ENCODE data around the gene B4GALT2. TPM values are rescaled to one million over a fixed set of nuclear protein-coding genes. Genes with fewer than 3 reads are reported as not detected.

B4GALT2 gene
- total and polyA plus RNA-seq, 12 donors = 18.2 to 47.9 (median 28.0) TPM

GRCh38 chr1:43936431-43937151 is 42.4 kb upstream of the B4GALT2 start:
- peak in 3 of 7 donors; percentile 39 to 57 (median 43) for DNase-seq
- no peak overlapping the region for H3K27ac ChIP-seq

GRCh38 chr1:43937179-43937865 is 41.7 kb upstream of the B4GALT2 start:
- 88 to 93% (median 90%) methylated on average over 6 to 8 of the region's 8 CpGs for WGBS, 4 donors
- H3K4me1 ChIP-seq (replicated peaks in 1 of 2) = peaks cover 8 to 15% of the 10 kb centered on the region in 2 donors
- DNase-seq = no peak
- no peaks in the 10 kb centered on the region for H3K9me3 ChIP-seq (replicated peaks in 1 of 3)
- H3K27me3 ChIP-seq = no peaks in the 10 kb centered on the region
- TF ChIP-seq POLR2A (IDR thresholded peaks at IDR 0.05) = no peak
- TF ChIP-seq, protein P1, sequence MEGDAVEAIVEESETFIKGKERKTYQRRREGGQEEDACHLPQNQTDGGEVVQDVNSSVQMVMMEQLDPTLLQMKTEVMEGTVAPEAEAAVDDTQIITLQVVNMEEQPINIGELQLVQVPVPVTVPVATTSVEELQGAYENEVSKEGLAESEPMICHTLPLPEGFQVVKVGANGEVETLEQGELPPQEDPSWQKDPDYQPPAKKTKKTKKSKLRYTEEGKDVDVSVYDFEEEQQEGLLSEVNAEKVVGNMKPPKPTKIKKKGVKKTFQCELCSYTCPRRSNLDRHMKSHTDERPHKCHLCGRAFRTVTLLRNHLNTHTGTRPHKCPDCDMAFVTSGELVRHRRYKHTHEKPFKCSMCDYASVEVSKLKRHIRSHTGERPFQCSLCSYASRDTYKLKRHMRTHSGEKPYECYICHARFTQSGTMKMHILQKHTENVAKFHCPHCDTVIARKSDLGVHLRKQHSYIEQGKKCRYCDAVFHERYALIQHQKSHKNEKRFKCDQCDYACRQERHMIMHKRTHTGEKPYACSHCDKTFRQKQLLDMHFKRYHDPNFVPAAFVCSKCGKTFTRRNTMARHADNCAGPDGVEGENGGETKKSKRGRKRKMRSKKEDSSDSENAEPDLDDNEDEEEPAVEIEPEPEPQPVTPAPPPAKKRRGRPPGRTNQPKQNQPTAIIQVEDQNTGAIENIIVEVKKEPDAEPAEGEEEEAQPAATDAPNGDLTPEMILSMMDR (IDR thresholded peaks at IDR 0.05) = no peak
- H3K36me3 ChIP-seq (replicated peaks in 1 of 2) = no peaks in the 10 kb centered on the region
- H3K4me3 ChIP-seq = no peak overlapping the region
- H3K27ac ChIP-seq = no peak overlapping the region
- intact Hi-C loops (cut with DNase I) = loop anchor here in 1 of 2 donors (10.0 kb wide), 1 partner anchor 403 kb away; the partner anchor contains the start of gene PTPRF

More at GRCh38 chr1:43936431-43937151, 42.4 kb upstream of the B4GALT2 start:
- intact Hi-C loops (cut with DNase I) = loop anchor here in 1 of 2 donors (10.0 kb wide), 1 partner anchor 402 kb away; the partner anchor contains the start of gene PTPRF
- H3K4me1 ChIP-seq (replicated peaks in 1 of 2) = peaks cover 8 to 15% of the 10 kb centered on the region in 2 donors
- 11 to 90% (median 35%) methylated on average over 2 to 56 of the region's 56 CpGs for WGBS, 4 donors
- peak overlapping the region in 1 of 4 donors; percentile 47 for H3K4me3 ChIP-seq
- H3K36me3 ChIP-seq (replicated peaks in 1 of 2) = no peaks in the 10 kb centered on the region
- no peaks in the 10 kb centered on the region for H3K9me3 ChIP-seq (replicated peaks in 1 of 3)
- no peak for TF ChIP-seq POLR2A (IDR thresholded peaks at IDR 0.05)
- TF ChIP-seq, protein P1 (IDR thresholded peaks at IDR 0.05) = peak in 2 of 6 experiments; percentile 5 to 10
- no peaks in the 10 kb centered on the region for H3K27me3 ChIP-seq

- intact Hi-C loops (cut with DNase I) = loop anchor here in 1 of 2 donors (10.0 kb wide), 1 partner anchor 404 kb away; the partner anchor contains the start of gene PTPRF
- no peak overlapping the region for H3K27ac ChIP-seq
- H3K9me3 ChIP-seq (replicated peaks in 1 of 3) = no peaks in the 10 kb centered on the region
- 81 to 88% (median 85%) methylated on average over 10 of the region's 10 CpGs for WGBS, 4 donors
- H3K4me3 ChIP-seq = no peak overlapping the region
- DNase-seq = no peak
- H3K27me3 ChIP-seq = no peaks in the 10 kb centered on the region
- H3K4me1 ChIP-seq (replicated peaks in 1 of 2) = peaks cover 4 to 11% of the 10 kb centered on the region in 2 donors
- TF ChIP-seq, protein P1 (IDR thresholded peaks at IDR 0.05) = no peak
- no peak for TF ChIP-seq POLR2A (IDR thresholded peaks at IDR 0.05)
- H3K36me3 ChIP-seq (replicated peaks in 1 of 2) = no peaks in the 10 kb centered on the region
Measured at GRCh38 chr1:43938383-43938782, 40.6 kb upstream of the B4GALT2 start.

- intact Hi-C loops (cut with DNase I) = loop anchor here in 1 of 2 donors (10.0 kb wide), 1 partner anchor 404 kb away; the partner anchor contains the start of gene PTPRF
- DNase-seq = no peak
- WGBS, 4 donors = 72 to 87% (median 79%) methylated on average over 2 to 3 of the region's 3 CpGs
- peaks cover 4% of the 10 kb centered on the region in 2 donors for H3K4me1 ChIP-seq (replicated peaks in 1 of 2)
- H3K27me3 ChIP-seq = no peaks in the 10 kb centered on the region
- no peak overlapping the region for H3K4me3 ChIP-seq
- TF ChIP-seq, protein P1 (IDR thresholded peaks at IDR 0.05) = no peak
- no peak for TF ChIP-seq POLR2A (IDR thresholded peaks at IDR 0.05)
- no peaks in the 10 kb centered on the region for H3K9me3 ChIP-seq (replicated peaks in 1 of 3)
- no peak overlapping the region for H3K27ac ChIP-seq
- H3K36me3 ChIP-seq (replicated peaks in 1 of 2) = no peaks in the 10 kb centered on the region
Measured at GRCh38 chr1:43938892-43939587, 40.0 kb upstream of the B4GALT2 start.

Data from adrenal gland (tissue), 12 donors.